ENCODE results near the gene CTBP2.
A peak's percentile ranks its signal among the peaks of the same experiment; 100 is the strongest.

Gene CTBP2

DNA sequence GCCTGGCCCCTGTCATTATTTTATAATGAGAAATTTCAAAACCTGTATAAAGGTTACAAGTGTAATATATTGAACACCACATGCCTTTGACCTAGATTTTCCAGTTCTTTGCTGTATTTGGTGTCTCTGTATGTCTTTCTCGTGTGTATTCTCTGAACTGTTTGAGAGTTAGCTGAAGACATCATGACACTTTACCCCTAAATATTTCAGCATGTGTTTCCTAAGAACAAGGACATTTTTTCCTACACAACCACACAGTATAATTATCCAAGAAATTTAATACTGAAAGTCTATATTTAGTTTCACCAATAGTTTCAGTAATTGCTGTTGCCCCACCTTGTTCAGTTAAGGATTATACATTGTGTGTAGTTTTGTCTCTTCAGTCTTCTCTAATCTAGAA, 203.6 kb downstream of the CTBP2 start:
- H3K4me1 Mint-ChIP-seq: peaks cover 27% of the 10 kb centered on the region
- TF ChIP-seq, protein P1, sequence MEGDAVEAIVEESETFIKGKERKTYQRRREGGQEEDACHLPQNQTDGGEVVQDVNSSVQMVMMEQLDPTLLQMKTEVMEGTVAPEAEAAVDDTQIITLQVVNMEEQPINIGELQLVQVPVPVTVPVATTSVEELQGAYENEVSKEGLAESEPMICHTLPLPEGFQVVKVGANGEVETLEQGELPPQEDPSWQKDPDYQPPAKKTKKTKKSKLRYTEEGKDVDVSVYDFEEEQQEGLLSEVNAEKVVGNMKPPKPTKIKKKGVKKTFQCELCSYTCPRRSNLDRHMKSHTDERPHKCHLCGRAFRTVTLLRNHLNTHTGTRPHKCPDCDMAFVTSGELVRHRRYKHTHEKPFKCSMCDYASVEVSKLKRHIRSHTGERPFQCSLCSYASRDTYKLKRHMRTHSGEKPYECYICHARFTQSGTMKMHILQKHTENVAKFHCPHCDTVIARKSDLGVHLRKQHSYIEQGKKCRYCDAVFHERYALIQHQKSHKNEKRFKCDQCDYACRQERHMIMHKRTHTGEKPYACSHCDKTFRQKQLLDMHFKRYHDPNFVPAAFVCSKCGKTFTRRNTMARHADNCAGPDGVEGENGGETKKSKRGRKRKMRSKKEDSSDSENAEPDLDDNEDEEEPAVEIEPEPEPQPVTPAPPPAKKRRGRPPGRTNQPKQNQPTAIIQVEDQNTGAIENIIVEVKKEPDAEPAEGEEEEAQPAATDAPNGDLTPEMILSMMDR (IDR thresholded peaks at IDR 0.05): no peak
- no peaks in the 10 kb centered on the region for H3K9me3 Mint-ChIP-seq
- H3K27ac Mint-ChIP-seq: peak overlapping the region; percentile 11
- peaks cover 17% of the 10 kb centered on the region for H3K36me3 Mint-ChIP-seq (ENCODE audit: low read depth)
- H3K27me3 Mint-ChIP-seq (ENCODE audit: low read depth, poor library complexity): no peaks in the 10 kb centered on the region
- no peak for DNase-seq
- no peak overlapping the region for H3K4me3 Mint-ChIP-seq

DNA sequence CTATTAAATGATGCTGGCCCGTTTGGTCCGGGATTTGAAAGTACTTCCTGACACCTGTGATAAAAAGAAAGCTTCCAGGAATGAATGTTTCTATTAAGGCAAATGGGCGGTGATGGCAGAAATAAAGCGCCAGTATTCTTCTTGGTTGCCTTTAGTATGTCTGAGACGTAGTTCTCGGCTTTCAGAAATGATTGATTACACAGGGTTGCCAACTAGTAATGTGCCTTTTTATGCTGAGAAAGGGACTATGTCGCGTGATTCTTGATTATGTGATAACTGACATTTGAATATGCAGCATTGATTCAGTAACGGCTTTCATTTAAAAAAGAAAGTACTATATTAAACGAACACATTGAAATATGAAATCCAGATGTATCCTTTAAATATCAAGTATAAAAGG, 204.5 kb downstream of the CTBP2 start:
- no peak for DNase-seq
- H3K27ac Mint-ChIP-seq: no peak overlapping the region
- TF ChIP-seq, protein P1 (IDR thresholded peaks at IDR 0.05): no peak
- no peak overlapping the region for H3K4me3 Mint-ChIP-seq
- H3K9me3 Mint-ChIP-seq: no peaks in the 10 kb centered on the region
- peaks cover 27% of the 10 kb centered on the region for H3K4me1 Mint-ChIP-seq
- no peaks in the 10 kb centered on the region for H3K27me3 Mint-ChIP-seq (ENCODE audit: low read depth, poor library complexity)
- H3K36me3 Mint-ChIP-seq (ENCODE audit: low read depth): peaks cover 17% of the 10 kb centered on the region

DNA sequence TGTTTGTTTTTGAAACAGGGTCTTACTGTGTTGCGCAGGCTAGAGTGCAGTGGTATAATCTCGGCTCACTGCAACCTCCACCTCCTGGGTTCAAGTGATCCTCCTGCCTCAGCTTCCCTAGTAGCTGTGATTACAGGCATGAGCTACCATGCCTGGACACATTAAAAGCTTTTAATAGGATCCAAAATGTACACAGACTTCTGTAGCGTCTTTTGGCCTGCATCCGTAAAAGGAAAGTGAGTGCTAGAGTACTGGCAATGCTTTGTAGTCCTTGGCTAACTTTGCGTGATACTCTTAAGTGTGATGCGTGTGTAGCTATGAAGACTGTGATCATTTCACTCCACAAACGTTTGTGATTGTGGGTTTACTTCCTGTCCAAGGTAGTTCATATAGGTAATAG, 205.1 kb downstream of the CTBP2 start:
- Mint-ChIP-seq H3K27ac (no peak overlapping the region), H3K36me3 (ENCODE audit: low read depth) (peaks cover 17% of the 10 kb centered on the region), H3K27me3 (ENCODE audit: low read depth, poor library complexity) (no peaks in the 10 kb centered on the region), H3K4me3 (no peak overlapping the region), H3K9me3 (no peaks in the 10 kb centered on the region), H3K4me1 (peaks cover 27% of the 10 kb centered on the region)
- DNase-seq: no peak
- TF ChIP-seq, protein P1 (IDR thresholded peaks at IDR 0.05): no peak

DNA sequence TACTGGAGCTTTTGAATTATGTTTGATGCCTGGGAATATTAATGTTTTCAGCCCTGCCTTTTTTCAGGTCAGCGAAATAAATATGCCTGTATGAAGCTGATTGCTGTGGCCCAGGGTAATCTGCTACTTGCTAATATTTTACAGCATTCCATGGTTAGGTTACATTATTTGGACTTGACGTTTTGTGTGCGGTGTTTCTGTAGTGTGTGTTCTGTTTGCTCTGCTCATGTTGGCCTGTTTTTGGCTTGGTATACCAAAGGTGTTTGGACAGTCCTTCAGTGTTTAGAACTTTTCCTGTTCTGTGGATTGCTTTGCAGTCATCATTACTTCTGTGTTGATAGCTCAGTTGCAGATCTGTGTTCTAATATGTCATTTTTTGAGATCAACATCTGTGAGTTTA, 206.9 kb downstream of the CTBP2 start:
- Mint-ChIP-seq H3K27ac (peak overlapping the region; percentile 44), H3K36me3 (ENCODE audit: low read depth) (peaks cover 32% of the 10 kb centered on the region), H3K27me3 (ENCODE audit: low read depth, poor library complexity) (no peaks in the 10 kb centered on the region), H3K9me3 (no peaks in the 10 kb centered on the region), H3K4me3 (no peak overlapping the region), H3K4me1 (peaks cover 20% of the 10 kb centered on the region)
- TF ChIP-seq, protein P1 (IDR thresholded peaks at IDR 0.05): no peak
- DNase-seq: no peak

DNA sequence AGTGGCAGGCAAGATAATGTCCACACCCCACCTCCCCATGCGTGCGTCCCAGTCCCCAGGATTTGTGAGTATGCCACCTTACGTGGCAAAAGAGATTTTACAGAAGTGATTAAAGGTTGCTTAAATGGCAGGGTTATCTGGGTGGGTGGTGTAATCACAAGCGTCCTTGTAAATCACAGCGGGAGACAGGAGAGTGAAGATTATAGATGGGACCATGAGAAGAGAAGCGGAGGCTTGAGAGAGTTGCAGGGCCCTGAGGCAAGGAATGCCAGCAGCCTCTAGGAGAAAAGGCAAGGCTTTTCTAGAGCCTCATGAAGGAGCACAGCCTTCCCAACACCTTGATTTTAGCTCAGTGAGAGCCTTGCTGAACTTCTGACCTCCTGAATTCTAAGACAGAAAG, 208.2 kb downstream of the CTBP2 start:
- H3K36me3 Mint-ChIP-seq (ENCODE audit: low read depth): peaks cover 44% of the 10 kb centered on the region

DNA sequence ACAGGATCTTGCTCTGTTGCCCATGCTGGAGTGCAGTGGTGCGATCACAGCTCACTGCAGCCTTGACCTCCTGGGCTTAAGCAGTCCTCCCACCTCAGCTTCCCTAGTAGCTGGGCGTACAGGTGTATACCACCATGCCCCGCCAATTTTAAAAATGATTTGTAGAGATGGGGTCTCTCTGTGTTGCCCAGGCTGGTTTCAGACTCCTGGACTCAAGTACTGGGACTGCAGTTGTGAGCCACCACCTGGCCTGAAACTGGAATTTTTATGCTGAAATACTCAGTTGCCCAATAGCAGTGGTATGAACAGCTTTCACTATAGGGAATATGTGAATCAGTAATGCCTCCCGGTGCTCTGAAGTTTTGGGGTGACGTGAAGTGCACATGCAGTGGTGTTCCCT, 210.8 kb downstream of the CTBP2 start:
- TF ChIP-seq, protein P1 (IDR thresholded peaks at IDR 0.05): no peak
- no peak overlapping the region for H3K4me3 Mint-ChIP-seq
- H3K36me3 Mint-ChIP-seq (ENCODE audit: low read depth): peaks cover 60% of the 10 kb centered on the region
- H3K27ac Mint-ChIP-seq: no peak overlapping the region
- peaks cover 10% of the 10 kb centered on the region for H3K4me1 Mint-ChIP-seq
- no peaks in the 10 kb centered on the region for H3K27me3 Mint-ChIP-seq (ENCODE audit: low read depth, poor library complexity)
- no peak for DNase-seq
- H3K9me3 Mint-ChIP-seq: no peaks in the 10 kb centered on the region

More for the DNA sequence above, 208.2 kb downstream of the CTBP2 start:
- Mint-ChIP-seq H3K27me3 (ENCODE audit: low read depth, poor library complexity) (no peaks in the 10 kb centered on the region), H3K4me3 (no peak overlapping the region), H3K4me1 (peaks cover 15% of the 10 kb centered on the region), H3K9me3 (no peaks in the 10 kb centered on the region), H3K27ac (peak overlapping the region; percentile 86)
- DNase-seq: no peak
- TF ChIP-seq, protein P1 (IDR thresholded peaks at IDR 0.05): no peak

Data from nephron progenitor cell (in vitro differentiated cells).